D341Med (cell line): Measurements from ENCODE around the gene AP1M1.

Source experiments
- DNase-seq: peaks from one replicate; pipeline ENCODE4 v3.0.0; 2012; ENCODE audit warnings: low spot score

Gene AP1M1

DNA sequence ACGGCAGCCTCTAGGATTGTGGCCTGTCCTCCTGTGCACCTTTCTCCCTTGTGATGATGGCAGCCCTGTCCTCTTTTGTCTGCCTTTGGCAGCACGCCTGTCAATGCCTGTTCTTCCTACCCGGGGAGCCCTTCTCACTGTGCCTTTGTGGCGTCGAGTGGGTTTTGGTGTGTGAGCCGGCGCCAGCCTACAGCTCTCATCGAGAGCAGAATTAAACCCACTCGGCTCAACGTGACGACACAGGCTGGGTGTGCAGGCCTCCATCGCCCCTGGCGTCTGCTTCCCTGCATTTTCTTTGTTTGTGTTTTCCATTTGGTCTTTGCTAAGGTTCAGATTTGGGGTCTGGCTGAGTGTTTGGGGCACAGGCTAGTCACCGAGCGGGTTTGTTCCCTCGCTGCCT is 34.4 kb downstream of the AP1M1 start:
- DNase-seq: no peak

DNA sequence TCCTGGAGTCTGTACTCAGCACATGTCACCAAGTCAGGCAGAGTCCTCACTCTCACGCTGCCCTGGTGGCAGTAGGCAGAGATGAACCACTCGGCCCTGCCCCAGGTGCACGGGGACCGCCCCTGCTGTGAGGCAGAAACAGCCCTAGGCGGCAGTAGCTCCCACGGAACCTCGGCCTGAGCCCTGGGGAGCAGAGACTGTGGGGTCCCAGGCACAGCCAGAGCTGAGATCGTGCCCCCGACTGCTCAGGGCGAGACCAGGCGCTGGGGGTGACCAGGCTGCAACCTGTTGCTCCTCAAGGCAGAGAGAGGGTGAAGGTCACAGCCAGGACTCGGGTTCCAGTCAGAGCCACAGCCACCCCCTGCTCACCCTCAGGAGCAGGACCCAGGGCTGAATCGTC is 34.9 kb downstream of the AP1M1 start:
- DNase-seq: peak; percentile 27

DNA sequence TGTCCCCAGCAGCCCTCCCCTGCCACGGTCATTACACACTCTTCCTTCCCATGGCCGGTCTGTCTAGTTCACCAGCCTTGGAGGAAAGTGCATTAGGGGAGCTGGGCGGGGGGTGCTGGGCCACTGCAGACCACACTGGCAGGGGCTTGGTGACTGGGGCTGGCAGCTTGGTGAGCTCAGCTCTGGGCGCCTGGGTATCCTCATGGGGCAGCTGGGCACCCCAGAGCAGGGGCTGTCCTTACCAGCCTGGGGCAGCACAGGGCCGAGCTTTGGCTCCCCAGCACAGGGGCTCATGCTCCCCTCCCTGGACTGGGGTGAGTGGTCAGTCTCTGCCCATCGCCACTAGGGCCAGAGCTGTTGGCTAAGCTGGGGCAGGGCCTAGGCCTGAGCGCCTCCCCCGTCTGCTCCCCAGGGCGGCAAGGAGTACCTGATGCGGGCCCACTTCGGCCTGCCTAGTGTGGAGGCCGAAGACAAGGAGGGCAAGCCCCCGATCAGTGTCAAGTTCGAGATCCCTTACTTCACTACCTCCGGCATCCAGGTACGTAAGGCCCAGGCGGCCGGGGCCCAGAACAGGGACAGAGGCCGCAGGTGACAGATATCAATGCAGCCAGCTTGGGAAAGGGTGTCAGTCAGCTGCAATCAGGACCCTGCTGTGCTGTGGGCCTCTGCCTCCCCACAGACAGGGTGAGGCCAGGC is 35.5 kb downstream of the AP1M1 start:
- peak; percentile 24 for DNase-seq

DNA sequence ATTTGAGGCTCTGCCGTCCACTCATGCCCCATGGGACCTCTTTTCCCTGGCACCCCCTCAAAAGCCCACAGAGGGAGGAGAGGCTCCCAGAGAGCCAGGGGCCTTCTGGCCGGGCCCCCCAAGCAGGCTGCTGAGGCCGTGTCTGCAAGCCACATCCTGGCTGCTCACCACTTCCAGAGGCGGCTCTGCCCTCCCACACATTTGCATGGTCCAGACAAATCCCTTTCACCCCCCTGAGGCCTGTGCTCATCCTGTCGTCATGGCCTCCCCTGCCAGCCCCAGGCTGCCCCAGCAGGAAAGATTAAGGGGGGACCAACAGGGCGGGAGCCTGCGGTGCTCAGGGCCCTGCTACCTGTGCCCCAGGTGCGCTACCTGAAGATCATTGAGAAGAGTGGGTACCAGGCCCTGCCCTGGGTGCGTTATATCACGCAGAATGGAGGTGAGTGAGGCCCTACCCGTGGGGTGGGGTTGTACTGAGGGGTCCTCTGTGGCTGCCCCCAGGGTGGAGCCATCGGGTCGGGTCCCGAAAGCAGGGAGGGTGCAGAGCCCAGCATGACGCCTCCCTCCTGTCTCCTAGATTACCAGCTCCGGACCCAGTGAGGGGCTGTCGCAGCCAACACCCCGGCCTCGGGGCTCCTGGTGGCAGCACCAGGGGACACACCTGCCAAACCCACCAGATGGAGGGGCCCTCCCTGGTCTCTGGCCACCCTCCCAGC is 36.3 kb downstream of the AP1M1 start:
- peak; percentile 30 for DNase-seq

DNA sequence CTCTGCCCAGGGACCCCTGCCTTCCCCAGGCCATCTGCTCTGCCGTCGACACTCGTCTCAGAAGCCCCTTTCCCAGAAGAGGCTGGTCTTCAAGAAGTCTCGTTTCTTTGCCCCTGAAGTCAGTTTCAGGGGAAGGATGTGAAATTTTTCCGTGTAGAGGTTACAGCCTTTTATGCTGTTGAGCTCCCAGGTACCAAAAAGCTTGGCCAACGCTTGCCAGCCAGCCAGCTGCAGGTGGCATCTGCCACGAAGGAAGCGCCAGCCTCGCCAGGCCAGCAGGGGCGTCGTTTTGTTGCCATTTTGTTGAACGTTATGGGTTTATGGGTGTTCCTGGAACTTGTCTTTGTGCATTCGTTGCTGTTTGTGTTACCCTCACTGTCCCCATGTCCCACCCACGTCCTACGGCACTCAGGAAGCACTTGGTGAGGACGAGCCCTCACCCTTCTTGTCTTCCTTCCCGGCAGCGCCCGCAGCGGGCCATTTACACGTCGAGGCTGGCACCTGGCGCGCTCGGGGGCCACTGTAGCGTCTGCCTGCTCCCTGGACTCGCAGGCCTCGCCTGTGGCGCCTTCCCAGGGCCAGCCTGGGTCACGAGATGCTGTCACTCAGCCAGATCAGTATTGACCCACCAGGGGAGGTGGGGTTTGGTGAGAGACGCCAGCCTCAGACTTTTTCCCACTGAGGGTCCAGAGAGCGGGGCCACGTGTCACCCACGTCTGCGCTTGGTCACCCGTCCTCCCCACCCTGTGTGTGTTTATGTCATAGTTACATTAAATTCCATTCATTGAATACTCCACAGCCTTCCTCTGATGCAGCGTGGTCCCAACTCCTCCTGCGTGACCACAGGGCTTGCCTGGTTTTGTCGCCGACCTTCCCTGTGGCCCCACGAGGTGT is 37.1 kb downstream of the AP1M1 start:
- DNase-seq: peak; percentile 22

DNA sequence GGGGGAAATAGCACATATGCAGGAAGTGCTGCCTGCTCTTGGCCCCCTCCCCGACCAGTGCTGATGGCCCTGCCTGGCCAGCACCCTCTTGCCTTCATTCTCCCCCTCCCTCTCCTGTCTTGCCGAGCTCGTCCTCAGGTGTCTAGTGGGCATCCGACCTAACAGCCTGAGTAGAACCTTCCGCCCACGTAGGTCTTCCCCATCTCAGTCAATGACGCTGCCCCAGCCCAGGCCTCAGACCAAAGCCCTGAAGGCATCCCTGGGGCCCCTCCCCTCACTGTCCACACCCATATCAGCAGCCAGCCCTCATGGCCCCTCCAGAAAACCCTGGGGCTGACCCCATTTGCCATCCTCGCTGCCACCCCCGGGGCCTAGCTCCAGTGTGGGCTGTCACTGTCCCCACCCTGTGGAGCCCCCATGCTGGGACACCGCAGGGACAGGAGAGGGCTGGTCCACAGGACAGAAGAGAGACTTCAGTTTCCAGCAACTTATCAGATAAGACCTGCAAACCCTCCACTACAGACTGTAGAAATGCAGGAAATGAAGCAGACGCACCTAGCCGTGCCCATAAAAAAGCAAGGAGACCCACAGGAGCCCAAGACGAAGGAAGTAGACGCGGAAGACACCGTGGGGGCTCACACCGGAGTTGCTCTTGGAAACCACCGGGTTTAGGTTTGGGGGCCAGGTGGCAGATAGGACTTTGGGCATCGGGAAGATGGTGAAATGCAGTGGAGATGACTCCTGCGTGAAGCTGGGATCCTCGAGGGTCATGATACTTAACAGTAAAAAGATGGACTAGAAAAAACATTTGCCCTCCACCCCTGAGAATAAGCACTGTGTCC is 38.3 kb downstream of the AP1M1 start:
- peak; percentile 20 for DNase-seq

DNA sequence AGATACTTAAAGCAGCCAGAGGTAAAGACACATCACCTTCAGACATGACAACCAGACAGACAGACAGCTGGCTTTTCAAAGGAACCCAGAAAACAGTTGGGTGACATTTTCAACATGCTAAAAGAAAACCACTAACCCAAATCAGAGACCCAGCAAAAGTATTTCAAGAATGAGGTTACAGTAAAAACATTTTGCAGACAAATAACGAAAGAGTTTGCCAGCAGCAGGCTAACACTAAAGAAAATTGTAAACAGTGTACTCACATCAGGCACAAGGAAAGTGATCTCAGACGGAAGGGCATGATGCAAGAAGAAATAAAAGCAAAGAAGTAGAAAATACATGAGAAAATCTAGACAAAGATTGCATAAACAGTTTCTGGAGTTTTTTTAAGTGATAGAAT is 46.4 kb downstream of the AP1M1 start:
- no peak for DNase-seq

DNA sequence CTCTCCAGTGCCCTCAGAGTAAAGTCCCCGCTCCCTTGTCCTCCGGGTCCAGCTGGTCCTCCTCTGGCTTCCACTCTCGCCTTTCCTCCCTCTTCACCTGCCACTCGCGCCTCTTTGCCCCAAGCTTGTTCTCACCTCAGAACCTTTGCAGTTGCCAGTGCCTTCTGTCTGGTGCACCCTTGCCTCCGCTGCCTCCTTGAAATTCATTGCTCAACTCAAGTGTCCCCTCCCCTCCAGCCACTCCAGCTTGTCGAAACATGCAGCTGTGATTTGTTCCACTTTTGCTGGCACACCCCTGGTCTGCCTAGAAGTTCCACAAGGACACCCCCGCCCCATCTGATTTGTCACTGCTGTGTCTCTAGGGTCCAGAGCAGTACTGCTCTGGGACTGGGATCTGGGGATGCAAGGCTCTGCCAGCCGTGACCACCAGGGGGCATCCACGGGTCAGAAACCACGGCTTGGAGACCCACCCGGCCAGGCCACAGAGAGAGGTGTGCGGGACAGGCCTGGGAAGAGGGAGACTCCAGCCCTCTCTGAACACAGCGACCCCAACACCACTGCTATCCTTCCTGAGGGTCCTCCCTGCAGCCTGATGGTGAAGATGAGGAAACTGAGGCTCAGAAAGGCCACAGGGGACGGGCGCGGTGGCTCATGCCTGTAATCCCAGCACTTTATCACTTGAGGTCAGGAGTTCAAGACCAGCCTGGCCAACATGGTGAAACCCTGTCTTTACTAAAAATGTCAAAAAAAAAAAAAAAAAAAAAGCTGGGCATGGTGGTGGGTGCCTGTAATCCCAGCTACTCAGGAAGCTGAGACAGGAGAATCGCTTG is 49.9 kb downstream of the AP1M1 start:
- DNase-seq: peak; percentile 93

DNA sequence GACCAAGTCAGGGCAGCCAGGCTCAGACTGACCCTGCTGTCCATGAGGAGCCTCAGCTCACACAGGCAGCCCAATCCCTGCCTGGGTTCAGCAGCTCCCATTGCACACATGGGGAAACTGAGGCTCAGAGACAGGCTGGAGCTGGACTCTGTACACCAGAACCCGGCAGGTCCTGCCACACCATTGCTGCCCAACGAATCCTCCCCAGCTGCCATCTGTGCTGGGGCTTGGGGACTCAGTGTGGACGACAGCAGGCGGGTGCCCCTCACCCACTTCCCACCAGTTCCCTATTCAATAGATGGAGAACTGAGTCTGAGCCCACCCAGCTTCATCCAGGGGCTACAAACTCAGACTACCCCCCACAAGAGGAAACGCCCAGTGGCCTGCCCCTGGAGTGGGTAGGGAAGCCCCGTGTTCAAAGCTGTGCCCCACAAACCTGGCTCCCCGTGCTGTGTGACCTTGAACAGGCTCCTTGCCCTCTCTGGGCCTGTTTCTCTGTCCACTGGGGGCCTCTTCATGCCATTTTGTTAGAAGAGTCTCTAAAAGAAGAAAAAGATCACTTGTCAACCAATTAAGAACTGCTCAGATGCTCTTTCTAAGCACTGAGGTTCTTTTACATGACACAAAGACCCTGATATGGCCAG is 50.8 kb downstream of the AP1M1 start:
- peak; percentile 26 for DNase-seq

DNA sequence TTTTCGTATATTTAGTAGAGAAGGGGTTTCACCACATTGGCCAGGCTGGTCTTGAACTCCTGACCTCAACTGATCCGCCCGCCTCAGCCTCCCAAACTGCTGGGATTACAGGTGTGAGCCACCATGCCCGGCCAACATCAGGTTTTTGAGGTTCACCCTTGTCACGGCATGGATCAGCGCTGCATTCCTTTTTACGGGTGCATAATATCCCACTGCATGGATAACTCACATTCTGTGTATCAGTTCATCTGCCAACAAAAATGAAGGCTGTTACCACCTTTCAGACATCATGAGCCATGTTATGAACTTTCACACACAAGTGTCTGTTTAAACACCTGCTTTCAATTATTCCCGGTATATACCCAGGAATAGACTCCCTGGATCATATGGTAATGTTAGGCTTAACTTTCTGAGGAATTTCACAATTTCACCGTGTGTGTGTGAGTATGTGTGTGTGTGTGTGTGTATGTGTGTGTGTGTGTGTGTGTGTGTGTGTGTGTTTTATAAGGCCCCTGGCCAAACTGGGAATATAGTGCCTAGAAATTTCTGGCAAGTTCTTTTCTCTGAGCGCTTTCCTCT is 52.2 kb downstream of the AP1M1 start:
- no peak for DNase-seq

DNA sequence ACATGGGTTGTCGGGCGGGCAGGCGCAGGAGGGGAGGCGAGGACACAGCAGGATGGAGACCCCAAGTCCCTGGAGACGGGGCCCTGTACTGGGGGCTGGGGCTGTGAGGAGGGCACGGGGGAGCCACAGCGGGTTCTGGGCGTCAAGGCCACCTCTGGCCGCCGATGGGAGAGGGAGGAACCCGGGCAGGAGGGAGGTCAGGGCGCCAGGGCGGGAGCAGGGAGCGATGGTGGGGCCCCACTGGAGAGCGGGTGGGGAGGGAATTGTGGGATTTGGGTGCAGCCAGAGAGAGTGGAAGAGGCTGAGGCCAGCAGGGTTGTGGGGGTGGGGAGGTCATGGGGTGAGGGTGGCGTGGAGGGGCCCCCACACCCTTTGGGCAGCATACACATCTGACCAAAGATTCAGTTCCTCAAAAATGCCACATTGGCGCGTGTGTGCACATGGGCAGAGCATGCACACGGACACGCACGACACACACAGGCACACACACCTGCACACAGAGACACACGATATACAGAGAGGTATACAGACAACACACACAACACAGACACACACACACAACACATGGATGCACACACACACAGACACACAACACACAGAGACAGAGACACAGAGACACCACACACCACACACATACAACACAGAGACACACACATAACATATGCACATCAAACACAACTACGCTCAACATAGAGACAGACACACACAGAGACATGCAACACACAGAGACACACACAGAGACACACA is 54.9 kb downstream of the AP1M1 start:
- DNase-seq: peak; percentile 26

DNA sequence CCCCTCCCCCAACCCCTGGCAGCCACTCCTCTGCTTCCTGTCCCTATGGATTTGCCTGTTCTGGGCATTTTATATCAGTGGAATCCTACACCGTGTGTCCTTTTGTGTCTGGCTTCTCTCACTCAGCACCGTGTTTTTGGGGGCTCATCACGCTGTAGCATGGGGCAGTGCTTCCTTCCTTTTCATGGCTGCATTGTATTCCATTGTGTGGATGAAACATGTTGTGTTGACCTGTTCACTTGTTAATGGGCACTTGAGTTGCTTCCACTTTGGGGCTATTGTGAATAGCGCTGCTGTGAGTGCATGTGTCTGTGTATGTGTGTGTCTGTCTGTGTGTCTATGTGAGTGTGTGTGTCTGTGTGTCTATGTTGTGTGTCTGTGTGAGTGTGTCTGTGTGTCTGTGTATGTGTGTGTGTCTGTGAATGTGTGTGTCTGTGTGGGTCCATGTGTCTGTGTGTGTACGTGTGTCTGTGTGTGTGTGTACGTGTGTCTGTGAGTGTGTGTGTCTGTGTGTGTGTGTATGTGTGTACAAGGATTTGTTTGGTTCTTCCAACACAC is 57.2 kb downstream of the AP1M1 start:
- no peak for DNase-seq

DNA sequence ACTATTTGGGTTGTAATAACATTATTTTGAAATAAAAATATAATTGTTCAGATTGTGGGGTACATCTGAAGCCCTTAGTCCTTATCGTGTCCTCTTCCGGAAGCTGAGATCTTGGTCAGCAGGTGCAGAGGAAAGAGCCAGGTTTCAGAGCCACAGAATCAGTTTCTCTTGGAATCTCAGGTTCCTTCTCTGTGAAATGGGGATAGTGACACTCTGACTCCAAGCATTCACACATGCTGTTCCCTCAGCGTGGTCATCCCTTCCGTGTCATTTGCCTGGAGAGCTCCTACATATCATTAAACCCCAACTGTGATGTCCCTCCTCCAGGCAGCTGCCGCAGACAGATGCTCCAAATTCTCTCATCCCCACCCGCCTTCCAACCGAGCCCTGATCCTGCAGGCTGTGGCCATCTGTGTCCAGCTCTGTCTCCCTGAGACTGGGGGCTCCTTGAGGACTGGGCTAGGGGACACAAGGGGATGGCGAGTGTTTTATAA is 59.8 kb downstream of the AP1M1 start:
- no peak for DNase-seq

DNA sequence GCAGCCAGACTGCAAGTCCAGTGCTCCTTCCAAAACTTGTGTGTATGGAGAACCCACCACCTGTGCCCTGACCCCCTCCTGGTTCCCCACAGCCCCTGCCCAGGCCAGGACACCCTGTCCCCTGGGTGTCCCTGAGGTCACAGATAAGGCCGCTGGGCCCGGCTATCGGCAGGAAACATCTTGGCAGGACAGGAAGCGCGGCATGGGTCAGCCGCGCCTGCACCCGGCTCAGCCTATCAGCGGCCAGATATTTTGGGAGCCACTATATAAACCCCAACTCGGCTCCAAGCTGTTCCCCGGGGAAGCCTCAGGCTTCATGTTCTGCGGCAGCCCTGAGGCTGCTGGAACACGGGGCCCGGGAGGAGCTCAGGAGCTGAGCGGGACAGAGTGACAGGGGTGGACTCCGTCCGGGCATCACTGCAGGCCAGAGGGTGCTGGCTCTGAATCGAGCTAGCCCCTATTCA is 60.8 kb downstream of the AP1M1 start:
- DNase-seq: no peak

DNA sequence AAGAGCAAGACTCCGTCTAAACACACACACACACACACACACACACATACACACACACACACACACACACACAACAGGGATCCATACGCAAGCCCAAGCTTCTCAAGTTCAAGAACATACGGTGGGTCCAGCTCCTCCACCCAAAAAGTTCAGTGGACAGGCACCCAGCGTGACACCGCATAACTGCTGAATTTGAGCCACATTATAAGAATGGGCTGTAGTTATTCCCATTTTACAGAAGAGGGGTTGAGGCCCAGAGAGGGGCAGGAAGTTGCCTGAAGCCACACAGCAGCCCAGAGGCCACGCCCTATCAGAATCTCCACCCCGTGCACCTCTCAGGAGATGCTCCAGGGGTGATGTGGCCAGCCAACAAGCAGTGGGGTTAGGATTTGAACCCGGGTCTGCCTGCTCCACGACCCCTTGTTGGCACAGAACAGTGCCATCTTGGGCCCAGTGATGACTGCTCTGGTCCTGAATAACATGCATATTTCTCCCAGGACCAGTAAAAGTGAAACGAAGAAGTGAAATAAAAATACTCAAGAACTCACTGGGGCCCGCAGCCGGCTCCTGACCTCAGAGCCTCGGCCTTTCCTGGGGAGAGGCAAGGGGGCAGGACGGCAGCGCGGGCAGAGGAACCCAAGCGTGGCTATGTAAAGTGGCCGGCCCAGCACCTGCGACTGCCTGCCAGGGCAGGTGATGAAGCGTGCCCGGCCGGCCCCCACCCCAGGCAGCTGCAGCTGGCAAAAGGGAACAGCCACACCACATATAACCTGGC is 61.9 kb downstream of the AP1M1 start:
- no peak for DNase-seq

DNA sequence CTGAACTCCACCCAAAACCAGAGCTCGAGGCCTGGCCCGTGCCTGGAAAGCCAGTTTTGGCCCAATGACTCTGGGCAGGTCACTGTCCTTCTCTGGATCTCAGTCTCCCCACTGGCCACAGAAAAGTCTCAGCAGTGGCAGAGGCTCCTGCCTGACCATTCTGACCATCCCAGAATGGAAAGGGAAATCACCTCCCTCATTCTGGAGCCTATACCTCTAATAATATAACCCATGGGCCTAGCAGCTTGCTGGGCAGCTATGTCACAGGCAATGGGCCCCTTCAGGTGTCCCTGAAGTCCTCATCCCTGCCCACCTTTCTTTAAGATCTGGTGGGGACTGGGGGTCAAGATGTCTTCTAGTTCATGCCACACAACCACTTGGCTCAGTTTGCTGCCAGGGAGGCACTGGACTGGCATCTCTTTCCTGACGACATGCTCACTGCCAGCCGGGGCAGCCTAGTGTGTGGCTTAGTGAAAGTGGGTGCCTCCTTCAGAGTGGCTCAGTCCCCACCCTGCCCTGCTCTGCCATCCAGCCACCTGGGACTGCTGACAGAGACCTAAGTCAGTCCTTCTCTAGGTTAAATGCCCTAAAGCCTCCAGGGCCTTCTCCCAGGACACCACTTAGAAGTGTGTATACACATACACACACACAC is 62.6 kb downstream of the AP1M1 start:
- no peak for DNase-seq

DNA sequence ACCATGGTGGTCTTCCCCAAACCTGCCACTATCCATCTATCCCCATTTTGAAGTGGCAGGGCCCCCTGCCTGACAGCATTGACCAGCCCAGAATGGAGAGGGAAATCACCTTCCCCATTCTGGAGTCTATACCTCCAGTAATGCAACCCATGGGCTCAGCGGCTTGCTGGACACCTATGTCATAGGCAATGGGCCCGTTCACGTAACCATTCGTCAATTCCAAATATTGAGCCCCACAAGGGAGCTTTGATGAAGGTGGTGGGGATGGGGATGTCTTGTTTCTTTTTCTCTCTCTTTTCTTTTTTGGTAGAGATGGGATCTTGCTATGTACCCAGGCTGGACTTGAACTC is 63.1 kb downstream of the AP1M1 start:
- DNase-seq: no peak
